NOMO-1 (cell line): ENCODE data around the gene PRKAG2.
"Not testable (repeated sequence)": the region's sequence is repeated elsewhere in the genome, so short reads cannot be mapped to it uniquely, and the experiment has no call there.

Experiments
- DNase-seq, 2 experiments: peaks; one replicate each; lab custom pipeline; 2025; ENCODE audit not compliant: unreplicated experiment in 2 of 2; lab: John Stamatoyannopoulos, UW

The PRKAG2 gene

DNA sequence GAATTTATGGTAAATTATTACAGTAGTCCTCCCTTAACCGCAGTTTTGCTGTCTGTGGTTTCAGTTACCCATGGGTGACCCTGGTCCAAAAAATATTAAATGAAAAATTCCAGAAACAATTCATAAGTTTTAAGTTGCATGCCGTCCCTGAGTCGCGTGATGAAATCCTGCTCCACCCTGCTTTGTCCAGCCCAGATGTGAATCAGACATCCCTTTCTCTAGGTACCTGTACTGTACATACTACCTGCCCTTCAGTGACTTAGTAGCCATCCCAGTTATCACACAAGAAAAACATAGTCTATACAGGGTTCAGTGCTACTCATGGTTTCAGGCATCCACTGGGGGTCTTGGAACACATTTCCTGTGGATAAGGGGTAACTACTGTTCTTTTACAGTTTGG, 336.8 kb downstream of the PRKAG2 start:
- DNase-seq: no peak

DNA sequence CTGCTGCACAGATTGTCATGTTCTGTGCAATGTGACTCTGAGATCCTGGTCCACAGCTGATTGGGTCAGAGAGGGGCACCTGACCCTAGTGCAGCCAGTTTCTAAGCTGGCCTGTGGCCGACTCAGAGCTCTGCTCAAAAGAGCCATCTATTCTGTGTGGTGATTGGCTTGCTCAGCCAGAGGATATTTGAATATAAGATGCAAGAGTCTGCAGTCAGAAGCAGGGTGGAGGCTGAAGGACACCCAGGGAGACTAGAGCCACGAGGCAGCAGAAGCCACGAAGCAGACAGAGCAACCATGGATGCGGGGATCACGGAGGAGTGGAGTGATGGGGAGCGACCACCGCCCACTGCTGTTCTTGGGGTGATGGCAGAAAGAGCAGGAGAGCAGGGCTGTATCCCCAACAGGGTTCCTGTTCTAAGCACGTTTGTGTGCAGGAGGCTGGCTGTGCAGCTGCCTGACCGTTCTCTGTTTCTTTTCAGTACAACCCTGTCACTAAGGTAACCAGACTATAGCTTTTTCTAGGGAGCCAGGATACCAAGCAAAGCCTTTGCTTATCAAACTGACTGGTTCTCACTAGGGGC, 337.7 kb downstream of the PRKAG2 start:
- DNase-seq: no peak

DNA sequence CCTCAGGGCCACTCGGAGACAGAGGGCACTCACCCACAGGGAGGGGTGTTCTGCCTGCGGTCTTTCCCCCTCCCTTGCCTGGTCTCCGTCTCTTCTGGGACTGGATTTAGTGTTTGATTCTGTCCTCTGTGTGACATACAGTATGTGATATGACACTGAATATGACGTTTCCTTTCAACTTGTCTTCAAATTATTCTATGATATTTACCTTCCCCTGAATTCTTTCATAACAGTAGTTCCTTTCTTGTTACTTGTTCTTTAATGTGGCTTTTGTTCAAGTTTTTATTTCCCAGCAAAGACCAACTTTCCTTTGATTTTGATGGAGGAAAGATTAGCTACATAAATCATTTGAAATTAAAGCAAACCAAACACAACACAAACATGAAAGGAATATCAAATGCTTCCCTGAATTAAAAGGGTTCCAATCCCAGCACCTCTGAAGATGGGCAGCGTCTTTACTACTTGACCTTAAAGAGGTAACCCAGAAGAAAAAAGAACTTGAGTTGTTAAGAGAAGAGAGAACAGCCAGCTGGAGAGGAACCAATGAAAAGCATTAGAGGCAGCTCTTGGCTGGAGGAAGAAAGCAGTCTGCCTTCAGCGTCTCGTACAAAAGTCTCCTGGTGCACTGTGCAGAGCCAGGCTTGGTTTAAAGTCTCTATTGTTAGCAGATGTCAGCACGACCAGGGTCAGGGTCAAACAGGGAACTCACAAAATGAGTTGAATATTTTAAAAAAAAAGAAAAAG, 338.9 kb downstream of the PRKAG2 start:
- DNase-seq: no peak

DNA sequence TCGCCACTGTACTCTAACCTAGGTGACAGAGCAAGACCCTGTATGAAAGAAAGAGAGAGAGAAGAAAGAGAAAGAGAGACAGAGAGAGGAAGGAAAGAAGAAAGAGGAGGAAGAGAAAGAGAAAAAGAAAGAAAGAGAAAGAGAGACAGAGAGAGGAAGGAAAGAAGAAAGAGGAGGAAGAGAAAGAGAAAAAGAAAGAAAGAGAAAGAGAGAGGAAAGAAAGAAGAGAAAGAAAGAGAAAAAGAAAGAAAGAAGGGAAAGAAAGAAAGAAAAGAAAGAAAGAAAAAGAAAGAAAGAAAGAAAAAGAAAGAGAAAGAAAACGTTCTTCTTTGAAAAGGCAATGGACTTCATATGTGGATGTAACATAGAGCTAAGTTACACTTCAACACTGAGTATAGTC, 340.7 kb downstream of the PRKAG2 start:
- DNase-seq: not testable (repeated sequence)

DNA sequence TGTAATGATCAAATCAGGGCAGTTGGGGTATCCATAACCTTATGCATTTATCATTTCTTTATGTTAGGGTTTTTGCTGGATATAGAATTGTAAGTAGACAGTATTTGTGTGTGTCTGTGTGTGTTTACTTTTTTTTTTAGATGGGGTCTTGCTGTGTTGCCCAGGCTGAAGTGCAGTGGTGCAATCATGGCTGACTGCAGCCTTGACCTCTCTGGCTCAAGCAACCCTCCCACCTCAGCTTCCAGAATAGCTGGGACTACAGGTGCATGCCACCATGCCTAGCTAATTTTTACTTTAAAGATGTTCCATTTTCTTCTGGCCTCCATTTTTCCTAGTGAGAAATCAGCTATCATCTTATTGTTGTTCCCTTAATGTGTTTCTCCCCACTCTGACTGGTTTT, 347.1 kb downstream of the PRKAG2 start:
- no peak for DNase-seq

DNA sequence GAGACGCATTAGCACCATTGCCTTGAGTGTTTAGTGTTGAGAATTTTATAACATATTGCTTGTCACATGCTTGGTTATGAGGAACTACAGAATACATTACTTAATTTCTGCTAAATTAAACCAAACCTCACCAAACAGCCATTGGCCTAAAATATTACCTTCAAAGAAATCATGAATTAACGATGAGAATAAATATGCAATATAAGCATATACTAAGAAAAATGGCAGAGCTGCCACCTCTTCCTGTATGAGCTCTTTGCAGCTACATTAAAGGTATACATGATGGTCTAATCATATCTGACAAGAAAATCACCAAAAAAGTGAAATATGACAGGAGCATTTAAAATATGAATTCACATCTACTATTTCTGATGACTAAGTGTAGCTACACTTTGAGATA, 352.1 kb downstream of the PRKAG2 start:
- DNase-seq: no peak

DNA sequence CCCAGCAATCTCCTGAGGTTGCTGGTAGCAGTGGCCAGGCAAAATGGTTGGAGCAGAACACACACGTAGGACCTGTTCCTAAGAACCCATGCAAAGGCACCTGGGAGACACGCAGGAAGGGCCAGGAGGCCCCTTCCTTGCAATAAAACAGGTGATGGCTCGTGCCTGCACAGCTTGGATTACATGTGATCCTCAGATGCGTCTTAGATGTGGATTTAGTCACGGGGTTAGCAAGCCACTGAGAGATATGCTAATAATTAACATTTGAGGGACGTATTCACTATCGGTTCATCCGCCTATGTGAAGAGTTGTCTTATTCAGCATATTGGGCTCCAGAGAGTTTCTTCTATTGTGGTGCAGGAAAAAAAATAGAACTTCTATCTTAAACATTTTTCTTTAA, 352.6 kb downstream of the PRKAG2 start:
- DNase-seq: no peak

GRCh38 chr7:151520419-151521261, 356.3 kb downstream of the PRKAG2 start:
- no peak for DNase-seq

GRCh38 chr7:151519765-151520418, 357.0 kb downstream of the PRKAG2 start, which contains the start of gene RHEB:
TSS of gene RHEB (minus strand) at chr7:151519895. CDS start at chr7:151519511, 384 bp downstream.
- DNase-seq: peak; percentile 83 to 92

DNA sequence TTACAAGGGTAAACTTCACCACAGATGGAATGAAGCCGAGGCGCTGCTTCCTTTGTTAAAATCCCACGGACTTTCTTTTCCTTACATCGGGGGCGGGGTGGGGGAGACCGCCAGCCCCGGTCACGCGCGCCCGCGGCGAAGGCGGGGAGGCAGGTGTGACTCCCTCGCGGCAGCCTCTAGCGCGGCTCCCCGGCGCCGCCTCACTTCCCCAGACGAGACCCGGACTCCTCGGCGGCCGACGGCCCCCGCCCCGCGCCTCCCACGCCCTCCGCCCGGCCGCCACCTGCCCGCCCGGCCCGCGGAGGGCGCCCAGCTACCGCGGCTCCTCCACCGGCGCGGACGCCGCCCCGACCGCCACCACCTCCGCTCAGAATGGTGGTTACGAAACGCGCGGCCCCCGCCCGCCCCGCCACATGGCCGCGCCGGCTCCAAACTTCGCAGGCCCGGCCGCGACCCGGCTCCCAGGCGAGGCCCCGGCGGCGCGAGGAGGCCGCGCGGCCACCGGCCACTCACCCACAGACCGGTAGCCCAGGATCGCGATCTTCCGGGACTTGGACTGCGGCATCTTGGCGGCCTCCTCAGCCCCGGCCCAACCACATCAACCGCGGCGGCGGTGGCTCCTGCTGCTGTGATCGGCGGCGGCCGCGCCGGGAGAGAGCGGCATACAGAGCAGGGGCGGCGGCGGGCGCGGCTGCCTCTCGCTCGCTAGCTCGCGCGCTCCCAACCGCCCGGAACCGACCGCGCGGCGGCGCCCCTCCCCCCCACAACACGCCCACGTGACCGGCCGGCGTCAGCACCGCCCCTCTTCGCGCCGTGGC, 357.8 kb downstream of the PRKAG2 start:
- DNase-seq: not testable (repeated sequence)

DNA sequence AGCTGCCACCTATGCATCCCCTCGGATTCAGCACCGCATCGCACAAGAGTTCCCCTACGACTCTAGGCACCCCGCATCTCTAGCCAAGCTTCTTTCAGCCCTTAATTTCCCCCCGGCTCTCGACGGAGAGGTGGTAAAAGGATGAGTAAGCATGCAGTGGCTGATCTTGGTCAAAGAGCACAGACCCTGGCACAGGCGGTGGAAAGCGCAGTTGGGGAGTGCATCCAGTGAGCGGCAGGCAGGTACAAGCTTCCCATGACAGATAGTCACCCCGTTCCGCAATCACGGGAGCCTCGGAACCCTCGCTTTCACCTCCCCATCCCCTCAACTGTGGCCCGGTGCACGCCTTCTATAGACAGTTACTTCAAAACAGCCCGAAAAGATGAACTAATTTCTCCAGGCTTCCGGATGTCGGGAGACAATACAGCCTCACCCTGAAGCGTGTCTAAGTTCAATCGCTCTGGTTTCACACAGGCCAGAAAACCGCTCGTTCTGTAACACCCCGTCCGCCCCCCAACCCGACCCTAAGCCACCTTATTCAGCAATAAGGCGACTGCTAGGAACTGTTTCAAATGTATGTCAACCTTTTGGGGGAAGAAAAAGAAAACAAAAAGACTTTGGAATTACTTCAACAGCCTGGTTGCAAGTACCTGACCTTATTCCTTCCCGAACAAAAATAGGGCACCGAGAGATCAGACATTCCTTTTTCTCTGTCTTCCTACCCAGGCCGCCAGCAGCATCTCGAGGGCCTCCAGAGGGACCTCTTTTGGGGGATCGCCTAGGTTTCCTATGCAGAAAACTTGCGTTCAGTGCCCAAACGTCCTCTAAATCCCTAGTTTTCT, 358.6 kb downstream of the PRKAG2 start:
- DNase-seq: no peak

DNA sequence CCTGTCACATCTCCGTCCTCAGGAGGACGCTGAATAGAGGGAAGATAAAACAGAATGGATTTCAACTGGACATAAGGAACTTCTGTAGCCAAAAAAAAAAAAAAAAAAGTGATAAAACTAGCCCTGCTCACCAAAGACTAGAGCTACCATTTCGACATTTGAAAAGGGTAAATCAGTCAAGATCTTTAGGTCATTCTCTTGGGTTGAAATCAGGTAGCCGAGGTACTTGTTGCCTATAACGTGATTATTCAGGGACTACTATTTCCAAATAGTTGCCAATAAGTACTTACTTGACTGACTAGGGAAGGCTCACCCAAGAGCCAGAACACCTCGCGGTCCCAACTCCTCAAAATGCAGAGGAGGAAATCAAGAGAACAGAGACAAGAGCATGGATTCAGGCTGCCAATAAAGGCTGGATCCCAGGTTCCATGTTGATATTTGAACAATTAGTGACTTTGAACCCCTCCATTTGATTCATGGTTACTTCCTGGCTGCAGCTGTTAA, 359.3 kb downstream of the PRKAG2 start:
- no peak for DNase-seq

GRCh38 chr7:151515276-151515565, 361.7 kb downstream of the PRKAG2 start:
- DNase-seq: no peak

DNA sequence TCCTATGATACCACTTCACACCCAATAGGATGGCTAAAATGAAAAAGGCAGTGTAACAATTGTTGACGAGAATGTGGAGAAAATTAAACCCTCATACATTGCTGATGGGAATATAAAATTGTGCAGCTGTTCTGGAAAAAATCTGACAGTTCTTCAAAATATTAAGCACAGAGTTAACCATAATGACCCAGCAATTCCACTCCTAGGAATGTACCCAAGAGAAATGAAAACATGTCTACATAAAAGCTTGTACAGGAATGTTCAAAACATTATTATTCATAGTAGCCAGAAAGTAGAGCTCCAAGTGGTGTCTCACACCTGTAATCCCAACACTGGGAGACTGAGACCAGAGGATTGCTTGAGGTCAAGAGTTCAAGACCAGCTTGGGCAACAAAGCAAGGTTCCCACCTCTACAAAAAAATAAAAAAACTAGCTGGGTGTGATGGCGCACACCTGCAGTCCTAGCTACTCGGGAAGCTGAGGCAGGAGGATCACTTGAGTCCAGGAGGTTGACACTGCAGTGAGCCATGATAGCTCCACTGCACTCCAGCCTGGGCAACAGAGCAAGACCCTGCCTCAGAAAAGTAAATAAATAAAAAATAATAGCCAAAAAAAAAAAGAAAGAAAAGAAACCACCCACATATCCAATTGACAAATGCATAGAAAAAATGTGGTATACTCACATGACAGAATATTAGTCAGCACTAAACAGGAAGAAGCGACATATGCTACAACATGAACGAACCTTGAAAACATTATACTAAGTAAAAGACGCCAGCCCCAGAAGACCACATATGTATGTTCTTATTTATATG, 362.2 kb downstream of the PRKAG2 start:
- no peak for DNase-seq

DNA sequence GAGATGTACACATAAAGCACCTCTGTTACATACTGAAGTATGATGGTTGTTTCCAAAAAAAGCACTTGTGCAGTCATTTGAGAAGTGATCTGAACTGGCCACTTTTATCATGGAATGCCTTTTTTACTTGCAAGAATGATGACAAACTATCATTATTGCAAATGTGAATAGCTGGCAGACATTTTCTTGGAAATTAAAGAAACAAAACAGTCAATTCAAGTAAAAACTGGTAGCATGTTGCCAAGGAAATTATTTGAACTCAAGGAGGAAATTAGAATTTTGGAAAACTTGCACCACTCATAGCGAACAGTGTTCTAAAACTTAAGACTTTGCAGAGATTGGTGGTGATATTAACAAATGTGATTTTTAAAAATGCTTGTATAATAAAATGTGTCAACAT, 363.8 kb downstream of the PRKAG2 start:
- no peak for DNase-seq

DNA sequence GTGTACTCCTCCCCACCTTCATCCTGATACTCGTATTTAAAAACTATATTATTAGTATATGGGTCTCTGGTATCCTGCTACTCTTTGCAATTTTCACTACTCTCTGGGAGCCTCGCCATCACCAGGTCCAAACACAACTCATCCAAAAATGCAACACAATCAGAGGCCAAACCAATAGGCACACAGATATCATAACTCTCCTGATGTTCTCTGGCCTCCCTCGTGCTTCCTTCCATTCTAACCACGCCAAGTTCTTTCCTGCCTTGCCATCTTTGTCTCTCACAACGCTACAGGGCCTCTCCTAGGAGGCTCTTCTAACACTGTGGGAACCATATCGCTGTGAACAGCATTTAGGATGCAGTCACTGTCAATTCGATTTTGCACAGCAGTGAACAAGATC, 364.6 kb downstream of the PRKAG2 start:
- DNase-seq: no peak

- no peak for DNase-seq
These were observed 365.0 kb downstream of the PRKAG2 start for GRCh38 chr7:151511946-151512345.

GRCh38 chr7:151511270-151511669, 365.6 kb downstream of the PRKAG2 start:
- DNase-seq: no peak
